SH-SY5Y (cell line): ENCODE results near the gene VAPB.

Experiments used
- GATA2 ChIP-seq: IDR thresholded peaks from 2 replicates; pipeline ENCODE4 v1.6.1; 2011; ENCODE audit warnings: mild to moderate bottlenecking, low read depth, low read length
- GATA3 ChIP-seq: IDR thresholded peaks from 2 replicates; pipeline ENCODE4 v1.6.1; 2011; ENCODE audit warnings: low read depth, mild to moderate bottlenecking, low read length, moderate library complexity

GRCh38 chr20:58394801-58395200, 5.8 kb downstream of the VAPB start:
- TF ChIP-seq GATA2 = no peak
- TF ChIP-seq GATA3 = no peak
